22Rv1 (cell line): Measurements from ENCODE around the gene LRRC15.

ENCODE experiments used
- H3K27ac ChIP-seq: fragments of 450-650 bp; 2 replicates; pipeline ENCODE4 v1.5.1; 2017
- ZFX ChIP-seq: fragments of 450-650 bp; IDR thresholded peaks from 2 replicates; pipeline ENCODE4 v1.6.1; 2017; ENCODE audit warnings: antibody characterized with exemption, borderline replicate concordance
- TF ChIP-seq, protein P1 (sequence below): fragments of 450-650 bp; IDR thresholded peaks from 2 replicates; pipeline ENCODE4 v1.5.1; 2017; ENCODE audit warnings: mild to moderate bottlenecking

LRRC15 gene

GRCh38 chr3:194343561-194343893, 26.0 kb downstream of the LRRC15 start:
- no peak overlapping the region for H3K27ac ChIP-seq
- TF ChIP-seq, protein P1, sequence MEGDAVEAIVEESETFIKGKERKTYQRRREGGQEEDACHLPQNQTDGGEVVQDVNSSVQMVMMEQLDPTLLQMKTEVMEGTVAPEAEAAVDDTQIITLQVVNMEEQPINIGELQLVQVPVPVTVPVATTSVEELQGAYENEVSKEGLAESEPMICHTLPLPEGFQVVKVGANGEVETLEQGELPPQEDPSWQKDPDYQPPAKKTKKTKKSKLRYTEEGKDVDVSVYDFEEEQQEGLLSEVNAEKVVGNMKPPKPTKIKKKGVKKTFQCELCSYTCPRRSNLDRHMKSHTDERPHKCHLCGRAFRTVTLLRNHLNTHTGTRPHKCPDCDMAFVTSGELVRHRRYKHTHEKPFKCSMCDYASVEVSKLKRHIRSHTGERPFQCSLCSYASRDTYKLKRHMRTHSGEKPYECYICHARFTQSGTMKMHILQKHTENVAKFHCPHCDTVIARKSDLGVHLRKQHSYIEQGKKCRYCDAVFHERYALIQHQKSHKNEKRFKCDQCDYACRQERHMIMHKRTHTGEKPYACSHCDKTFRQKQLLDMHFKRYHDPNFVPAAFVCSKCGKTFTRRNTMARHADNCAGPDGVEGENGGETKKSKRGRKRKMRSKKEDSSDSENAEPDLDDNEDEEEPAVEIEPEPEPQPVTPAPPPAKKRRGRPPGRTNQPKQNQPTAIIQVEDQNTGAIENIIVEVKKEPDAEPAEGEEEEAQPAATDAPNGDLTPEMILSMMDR, result no peak
- no peak for TF ChIP-seq ZFX

GRCh38 chr3:194342861-194343560, 26.5 kb downstream of the LRRC15 start:
- TF ChIP-seq, protein P1, result no peak
- TF ChIP-seq ZFX, result no peak
- H3K27ac ChIP-seq, result no peak overlapping the region

GRCh38 chr3:194340757-194341400, 28.7 kb downstream of the LRRC15 start:
- TF ChIP-seq, protein P1, result no peak
- no peak for TF ChIP-seq ZFX

DNA sequence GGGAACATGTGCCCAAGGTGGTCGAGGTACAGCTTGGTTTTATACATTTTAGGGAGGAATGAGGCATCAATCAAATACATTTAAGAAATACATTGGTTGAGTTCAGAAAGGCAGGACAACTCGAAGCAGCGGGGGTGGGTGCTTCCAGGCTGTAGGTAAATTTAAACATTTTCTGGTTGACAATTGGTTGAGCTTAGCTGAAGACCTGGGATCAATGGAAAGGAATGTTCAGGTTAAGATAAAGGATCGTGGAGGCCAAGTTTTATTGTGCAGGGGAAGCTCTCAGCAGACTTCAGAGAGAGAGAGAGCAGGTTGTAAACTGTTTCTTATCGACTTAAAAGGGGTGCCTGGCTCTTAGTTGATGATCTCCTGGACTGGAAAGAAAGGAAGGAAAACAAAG, 29.7 kb downstream of the LRRC15 start:
- no peak for TF ChIP-seq ZFX
- TF ChIP-seq, protein P1, result no peak
- no peak overlapping the region for H3K27ac ChIP-seq

More at GRCh38 chr3:194340757-194341400, 28.7 kb downstream of the LRRC15 start:
- H3K27ac ChIP-seq, result no peak overlapping the region

- H3K27ac ChIP-seq, result no peak overlapping the region
- no peak for TF ChIP-seq ZFX
- TF ChIP-seq, protein P1, result peak; percentile 19; the same call in 1 of the 2 replicates
Observed at GRCh38 chr3:194339356-194339755, 30.2 kb downstream of the LRRC15 start.

DNA sequence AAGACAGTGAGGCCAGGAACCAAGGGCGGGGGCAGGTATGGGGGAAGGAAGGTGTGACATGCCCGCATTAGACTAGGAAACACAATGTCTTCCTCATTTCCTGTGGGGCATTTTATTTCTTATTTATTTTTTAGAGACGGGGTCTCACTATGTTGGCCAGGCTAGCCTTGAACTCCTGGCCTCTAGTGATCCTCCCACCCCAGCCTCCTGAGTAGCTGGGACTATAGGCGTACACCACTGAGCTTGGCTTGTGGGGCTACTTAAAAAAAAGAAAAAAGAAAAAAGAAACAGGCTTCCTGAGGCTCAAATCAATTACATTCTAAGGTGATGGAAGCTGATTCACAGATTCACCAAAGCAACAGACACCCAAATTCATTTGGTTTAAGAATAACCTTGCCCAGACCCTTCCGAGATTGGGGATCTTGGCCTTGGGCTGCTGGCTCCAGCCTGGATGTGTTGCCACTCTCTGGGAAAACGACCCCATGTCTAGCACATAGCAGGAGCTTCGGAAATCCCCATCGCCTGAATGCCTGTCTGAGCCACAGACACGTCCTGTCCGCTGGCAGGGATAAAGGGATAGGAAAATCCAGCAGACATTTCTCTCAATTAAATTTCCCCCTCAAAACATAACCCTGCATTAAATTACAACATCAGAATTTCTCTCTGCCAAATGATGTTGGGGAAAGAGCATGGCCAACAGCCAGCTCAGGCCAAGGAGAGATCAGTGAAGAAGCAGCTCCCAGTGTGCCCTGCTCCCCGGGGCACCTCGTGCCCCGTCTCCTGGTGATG, 31.4 kb downstream of the LRRC15 start:
- no peak overlapping the region for H3K27ac ChIP-seq

More for the DNA sequence above, 31.4 kb downstream of the LRRC15 start:
- TF ChIP-seq, protein P1, result no peak
- no peak for TF ChIP-seq ZFX
